ENCODE measurements around the gene COL9A1.

GRCh38 chr6:70219943-70220613, 82.8 kb downstream of the COL9A1 start:
- TF ChIP-seq CTCF (IDR thresholded peaks at IDR 0.05; ENCODE audit: borderline replicate concordance, extremely low read depth, low read length, poor library complexity, severe bottlenecking) (no peak), EZH2 (IDR thresholded peaks at IDR 0.05; ENCODE audit: borderline replicate concordance, low read depth, low read length, severe bottlenecking) (no peak)
